Activated CD4-positive, CD25-positive, alpha-beta regulatory T cell treated with anti-CD3 and anti-CD28 coated beads, Interleukin-2, amount 50 U/mL, for 16 hours (primary cell): ENCODE results near the gene TMEM51.

ENCODE experiments used
- DNase-seq: peaks from one replicate; pipeline ENCODE4 v3.0.0-alpha.2; 2020; ENCODE audit warnings: low read depth, low spot score

The TMEM51 gene

DNA sequence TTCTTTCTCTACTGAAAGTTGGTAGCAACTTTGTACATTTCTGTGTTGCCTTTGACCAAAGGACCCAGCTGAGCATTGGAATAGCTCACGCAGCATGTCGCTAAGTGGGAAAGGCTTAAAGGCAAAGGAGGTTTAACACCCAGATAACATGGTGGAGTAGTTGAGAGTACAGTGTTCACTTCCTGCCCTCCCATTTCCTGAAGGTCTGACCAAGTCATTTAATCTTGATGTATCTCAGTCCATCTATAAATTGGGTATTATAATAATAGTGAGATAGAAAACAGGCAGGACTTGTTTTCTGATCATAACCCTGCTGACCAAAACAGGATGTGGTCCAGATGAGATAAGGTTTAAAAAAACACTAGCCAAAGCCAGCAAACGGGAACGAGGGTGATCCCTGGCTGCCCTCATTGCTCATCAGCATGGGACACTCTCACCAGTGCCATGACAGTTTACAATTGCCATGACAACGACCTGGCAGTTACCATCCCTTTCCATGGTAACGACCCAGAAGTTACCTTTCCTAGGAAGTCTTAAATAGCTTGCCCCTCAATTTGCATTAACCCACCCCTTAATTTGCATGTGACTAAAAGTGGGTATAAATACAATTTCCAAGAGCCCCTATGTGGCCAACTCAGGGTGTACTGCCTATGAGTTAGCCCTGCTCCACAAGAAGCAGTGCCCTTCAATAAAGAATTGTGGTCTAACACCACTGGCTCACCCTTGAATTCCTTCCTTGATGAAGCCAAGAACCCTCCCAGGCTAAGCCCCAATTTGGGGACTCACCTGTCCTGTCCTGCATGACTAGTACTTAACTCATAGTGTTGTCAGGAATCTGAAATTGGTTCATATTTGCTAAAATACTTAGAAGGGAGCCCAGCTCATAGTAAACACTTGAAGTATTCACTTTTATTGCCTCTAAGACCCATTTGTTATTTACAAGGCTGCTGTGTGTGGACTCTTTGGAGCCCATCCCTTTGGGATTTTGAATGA is 65.0 kb downstream of the TMEM51 start:
- DNase-seq = no peak

DNA sequence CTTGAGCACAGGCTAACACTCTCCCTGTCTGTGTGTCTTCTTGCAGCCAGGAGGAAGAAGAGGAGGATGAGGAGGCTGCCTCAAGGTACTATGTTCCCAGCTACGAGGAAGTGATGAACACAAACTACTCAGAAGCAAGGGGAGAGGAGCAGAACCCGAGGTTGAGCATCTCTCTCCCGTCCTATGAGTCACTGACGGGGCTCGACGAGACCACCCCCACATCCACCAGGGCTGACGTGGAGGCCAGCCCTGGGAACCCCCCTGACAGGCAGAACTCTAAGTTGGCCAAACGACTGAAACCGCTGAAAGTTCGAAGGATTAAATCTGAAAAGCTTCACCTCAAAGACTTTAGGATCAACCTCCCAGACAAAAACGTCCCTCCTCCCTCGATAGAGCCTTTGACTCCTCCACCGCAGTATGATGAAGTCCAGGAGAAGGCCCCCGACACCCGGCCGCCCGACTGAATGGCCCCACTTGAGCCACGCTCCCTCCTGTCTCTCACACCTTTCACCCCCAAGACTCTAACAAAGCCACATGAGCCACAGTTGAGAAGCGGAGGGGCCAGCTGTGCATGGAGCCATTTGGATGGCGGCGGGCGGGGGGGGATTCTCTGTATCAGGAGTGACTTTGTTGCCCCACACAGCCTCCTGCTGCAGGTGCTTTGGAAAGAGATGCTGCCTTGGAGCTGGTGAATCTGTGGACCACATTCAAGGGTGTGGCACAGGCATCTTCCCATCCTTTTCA is 65.9 kb downstream of the TMEM51 start:
- DNase-seq = no peak

DNA sequence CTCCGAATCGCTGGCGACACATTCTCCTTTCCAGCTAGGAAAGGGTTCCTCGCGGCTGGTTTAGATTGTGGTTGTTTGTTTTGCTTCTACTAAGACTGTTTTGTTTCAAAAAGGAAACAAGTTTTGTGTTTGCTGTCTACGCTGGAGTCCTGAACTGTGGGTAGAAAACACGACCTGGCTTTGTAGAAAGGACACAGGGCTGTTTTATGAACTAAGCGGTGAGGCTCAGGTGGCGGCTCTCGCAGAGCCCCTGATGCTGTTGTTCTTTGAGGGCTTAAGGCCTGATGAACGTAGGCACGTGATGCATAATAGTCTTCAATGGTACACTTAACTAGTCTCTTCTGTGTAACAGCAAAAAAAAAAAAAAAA is 66.5 kb downstream of the TMEM51 start:
- no peak for DNase-seq

DNA sequence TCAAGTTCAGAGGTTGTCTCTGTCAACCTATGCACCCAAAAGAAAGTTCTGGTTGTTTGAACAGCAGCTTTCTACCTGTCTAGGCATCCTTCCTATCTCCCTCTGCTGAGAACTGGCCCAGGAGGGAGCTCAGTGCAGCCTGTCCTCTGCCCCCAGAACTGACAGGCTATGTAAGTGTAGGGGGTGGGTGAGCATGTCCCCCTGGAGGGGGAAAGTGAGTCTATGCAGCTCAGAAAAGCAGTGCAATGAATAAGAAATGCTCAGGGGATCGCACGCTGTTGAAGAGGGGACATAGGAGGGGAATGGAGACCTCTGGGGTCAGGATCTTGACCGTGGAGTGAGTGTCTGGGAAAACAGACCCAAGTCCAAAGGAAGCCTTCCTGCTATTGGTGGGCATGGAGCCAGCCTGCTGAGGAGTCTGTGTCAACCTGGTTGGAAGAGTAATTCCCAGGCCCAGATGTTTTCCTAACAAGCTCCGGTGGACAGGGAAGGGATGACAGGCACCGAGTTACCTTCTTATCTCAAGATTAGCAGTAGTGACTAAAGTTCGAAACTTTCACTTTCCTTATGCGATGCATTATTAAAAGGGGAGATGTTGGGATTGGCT is 67.4 kb downstream of the TMEM51 start:
- no peak for DNase-seq

DNA sequence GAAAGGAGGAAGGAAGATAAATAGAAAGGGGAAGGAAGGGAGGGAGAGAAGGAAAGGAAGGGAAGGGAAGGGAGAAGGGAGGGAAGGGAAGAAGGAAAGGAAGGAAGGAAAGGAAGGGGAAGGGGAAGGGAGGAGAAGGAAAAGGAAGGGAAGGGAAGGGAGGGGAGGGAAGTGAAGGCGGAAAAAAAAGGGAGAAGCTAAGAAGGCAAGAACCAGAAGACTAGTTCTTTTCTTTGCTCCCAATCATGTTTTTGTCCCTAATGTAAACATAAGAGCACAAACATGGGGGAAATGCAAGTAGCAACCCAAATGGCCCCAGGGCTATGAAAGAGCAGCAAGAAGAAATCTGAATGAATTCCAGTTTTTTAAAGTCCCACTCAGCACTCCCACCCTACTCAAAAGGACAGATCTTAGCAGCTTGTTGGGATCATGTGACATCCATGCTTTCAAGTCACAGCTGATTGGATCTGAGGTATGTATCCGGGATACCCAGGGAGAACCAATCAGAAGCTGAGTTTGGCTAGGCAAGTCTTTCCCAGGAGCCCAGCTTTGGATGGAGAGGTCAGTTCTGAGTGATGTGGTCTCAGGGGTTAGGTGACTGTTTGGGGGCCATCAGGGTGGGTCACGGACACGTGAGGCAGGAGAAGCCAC is 69.2 kb downstream of the TMEM51 start:
- DNase-seq = no peak

DNA sequence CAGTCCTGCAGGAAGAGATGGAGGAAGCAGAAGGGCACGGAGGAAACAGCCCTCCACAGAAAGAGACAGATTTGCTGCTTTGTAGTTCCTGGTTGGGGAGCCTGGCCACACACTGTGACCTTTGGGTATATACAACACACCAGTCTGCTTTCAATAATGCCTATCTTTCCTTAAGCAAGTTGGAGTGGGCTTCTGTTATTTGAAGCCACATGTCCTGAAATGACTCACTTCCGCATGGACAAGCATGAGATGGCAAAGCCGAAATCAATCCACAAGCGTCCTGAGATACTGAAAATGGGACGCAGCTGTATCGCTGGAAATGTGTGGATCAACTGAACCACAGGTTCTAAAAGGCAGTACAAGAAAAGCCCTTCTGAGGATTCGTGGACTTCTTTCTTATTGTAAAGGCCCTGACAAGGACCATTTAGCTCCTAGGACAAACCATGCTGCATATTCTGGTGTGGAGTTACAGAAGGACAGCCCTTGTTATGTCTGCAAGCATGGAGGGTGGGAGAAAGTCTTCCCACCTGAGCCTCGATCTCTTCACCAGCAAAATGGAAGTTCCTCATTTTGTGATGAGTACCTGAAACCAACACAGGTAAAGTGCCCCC is 70.8 kb downstream of the TMEM51 start:
- no peak for DNase-seq

DNA sequence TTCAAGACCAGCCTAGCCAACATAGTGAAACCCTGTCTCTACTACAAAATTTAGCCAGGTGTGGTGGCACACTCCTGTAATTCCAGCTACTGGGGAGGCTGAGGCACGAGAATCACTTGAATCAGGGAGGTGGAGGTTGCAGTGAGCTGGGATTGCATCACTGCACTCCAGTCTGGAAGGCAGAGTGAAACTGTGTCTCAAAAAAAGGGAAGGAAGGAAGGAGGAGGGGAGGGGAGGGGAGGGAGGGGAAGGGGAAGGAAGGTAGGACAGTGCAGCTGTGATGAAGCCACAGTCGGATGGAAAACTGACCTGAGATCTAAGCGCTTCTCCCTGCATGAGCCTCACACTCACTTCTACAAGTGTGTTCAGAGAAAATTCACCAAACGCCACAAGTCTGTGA is 71.4 kb downstream of the TMEM51 start:
- no peak for DNase-seq

DNA sequence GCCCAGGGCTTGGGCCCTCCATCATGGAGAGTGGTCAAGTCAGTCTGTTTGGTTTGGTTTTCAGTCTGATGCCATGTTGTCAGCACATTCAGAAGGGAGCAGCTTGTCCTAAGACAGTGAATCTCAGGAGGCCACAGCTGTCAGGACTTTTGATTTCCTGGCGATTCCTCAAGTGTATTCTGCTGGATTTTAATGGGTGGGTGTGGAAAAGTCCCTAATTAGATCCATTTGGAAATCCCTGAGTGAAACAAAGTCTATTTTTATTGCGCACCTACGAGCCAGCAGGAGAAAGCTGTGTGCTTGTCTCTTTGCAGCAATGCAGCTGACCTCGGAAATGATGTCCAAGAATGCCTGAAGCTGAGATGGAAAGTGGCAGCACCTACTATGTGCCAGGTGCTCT is 71.9 kb downstream of the TMEM51 start:
- DNase-seq = no peak

DNA sequence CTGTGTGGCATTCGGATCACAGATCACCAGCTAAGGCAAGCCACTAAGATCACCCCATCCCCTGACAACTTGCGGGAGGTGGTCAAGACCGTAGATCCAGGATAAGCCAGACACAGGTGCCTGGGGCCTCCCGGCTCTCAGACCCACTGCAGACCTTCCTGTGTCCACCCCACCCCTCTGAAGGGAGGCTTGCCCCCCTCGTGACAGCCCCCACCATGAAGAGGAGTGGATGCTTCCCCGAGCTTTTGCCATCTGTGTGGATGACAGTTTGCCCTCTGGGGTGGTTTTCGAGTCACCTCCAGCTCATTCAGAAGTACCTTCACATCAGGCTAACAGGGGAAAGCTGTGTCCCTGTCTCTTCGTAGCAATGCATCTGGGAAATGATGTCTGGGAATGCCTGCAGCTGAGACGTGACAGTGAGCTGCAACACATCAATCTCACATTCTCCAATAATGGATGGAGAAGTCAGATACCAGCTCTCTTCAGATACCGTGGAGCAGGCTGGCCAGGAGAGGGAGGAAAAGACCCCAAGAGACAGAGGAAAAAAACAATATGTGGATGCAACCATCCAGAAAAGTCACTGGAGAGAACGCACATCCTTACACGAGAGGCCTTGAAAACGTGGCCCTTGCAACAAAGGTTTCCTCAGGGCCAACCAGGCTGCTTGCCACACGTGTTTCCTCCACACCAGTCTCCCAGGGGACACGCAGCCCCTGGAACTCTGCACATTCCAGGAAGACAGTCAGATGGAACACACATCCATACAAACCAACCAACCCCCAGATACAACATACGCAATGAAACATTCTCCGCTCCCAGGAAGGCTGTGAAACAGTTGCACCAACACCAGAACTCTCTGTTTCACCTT is 73.1 kb downstream of the TMEM51 start:
- no peak for DNase-seq

DNA sequence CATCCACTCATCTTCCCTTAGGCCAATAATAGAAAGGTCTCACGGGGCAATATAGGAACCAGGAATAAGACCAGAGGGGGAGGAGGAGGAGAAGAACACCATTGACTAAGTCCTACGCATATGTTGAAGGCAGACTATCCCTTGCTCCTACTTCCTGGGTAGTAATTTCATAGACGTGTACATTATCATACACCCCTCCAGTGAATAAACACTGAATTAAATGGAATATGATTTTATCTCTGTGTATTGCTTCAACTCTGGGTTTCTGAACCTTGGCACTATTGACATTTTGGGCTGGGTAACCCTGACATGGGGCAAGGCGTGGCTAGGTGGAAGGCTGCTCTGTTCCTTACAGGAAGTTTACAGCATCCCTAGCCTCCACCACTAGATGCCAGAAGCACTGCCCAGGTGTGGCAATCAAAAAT is 76.2 kb downstream of the TMEM51 start:
- DNase-seq = no peak

DNA sequence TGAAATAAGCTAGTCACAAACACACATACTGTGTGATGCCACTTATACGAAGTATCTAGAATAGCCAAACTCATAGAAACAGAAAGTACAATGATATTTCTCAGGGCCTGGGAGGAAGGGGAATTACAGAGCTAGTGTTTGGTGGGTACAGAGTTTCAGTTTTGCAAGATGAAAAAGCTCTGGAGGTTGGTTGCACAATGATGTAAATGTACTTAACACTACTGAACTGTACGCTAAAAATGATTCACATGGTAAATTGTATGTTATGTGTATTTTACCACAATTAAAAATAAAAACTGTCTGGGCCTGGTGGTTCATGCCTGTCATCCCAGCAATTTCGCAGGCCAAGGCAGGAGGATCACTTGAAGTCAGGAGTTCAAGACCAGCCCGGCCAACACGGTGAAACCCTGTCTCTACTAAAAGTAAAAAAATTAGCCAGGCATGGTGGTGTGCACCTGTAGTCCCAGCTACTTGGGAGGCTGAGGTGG is 78.2 kb downstream of the TMEM51 start:
- no peak for DNase-seq

DNA sequence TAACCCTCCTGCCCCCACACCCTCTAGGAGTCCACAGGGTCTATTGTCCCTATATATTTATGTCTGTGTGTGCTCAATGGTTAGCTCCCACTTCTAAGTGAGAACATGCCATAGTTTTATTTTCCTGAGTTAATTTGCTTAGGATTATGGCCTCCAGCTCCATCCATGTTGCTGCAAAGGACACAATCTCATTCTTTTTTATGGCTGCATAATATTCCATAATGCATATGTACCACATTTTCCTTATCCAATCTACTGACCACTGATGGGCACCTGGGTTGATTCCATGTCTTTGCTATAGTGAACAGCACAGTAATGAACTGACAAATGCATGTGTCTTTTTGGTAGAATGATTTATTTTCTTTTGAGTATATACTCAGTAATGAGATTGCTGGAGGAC is 80.1 kb downstream of the TMEM51 start:
- no peak for DNase-seq

DNA sequence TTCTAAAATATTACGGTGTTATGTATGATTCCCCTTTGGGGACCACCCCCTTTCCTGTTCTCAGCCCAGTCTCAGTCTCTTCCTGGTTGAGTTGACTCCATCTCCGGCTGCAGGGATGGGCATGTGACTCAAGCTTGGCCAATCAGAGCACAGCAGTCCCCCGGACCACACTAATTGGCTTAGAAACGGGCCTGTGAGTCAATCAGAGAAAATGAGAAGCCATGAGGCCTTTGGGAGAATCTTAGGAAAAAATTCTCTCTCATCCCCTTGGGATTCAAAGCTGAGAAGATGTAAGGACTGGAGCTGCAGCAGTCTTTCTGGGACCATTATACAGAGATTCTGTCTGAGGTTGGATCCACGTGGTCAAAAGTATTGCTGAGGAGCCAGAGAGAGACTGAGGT is 82.8 kb downstream of the TMEM51 start:
- no peak for DNase-seq

DNA sequence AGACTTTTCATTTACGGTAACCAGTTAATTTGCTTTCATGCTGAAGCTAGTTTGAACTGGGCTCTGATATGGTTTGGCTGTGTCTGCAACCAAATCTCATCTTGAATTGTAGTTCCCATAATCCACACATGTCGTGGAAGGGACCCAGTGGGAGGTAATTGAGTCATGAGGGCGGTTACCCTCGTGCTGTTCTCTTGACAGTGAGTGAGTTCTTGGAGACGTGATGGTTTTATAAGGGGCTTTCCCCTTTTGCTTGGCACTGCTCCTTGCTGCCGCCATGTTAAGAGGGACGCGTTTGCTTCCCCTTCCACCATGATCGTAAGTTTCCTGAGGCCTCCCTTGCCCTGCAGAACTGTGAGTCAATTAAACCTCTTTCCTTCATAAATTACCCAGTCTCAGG is 83.2 kb downstream of the TMEM51 start:
- no peak for DNase-seq

DNA sequence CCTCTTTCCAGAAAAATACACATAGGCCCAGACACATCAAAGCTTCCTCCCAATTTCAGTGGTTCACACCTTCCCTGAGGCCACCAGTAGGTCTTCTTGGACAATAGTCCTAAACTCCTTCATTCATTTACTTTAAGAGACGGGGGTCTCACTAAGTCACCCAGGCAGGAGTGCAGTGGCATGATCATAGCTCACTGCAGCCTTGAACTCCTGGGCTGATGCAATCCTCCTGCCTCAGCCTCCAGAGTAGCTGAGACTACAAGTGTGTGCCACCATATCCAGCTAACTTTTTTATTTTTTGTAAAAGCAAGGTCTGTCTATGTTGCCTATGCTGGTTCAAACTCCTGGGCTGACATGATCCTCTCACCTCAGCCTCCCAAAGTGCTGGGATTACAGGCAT is 85.2 kb downstream of the TMEM51 start:
- no peak for DNase-seq

DNA sequence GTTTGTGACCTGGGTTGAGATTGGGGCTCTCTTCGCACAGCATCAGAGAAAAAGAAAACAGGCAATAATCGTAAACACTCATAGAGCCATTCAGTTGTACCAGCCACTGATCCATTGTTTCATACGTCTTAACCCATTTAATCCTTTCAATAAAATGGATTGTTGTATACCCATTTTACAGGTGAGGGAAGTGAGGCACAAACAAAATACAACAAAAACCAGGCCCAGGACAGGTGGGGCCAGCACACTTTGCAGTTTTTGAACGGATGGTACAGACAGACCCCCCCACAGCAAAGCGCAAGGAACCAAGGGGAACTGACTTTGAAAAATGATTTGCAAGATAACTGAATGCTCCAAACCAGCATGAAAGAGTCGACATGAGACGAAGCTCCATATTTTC is 89.2 kb downstream of the TMEM51 start:
- DNase-seq = no peak

DNA sequence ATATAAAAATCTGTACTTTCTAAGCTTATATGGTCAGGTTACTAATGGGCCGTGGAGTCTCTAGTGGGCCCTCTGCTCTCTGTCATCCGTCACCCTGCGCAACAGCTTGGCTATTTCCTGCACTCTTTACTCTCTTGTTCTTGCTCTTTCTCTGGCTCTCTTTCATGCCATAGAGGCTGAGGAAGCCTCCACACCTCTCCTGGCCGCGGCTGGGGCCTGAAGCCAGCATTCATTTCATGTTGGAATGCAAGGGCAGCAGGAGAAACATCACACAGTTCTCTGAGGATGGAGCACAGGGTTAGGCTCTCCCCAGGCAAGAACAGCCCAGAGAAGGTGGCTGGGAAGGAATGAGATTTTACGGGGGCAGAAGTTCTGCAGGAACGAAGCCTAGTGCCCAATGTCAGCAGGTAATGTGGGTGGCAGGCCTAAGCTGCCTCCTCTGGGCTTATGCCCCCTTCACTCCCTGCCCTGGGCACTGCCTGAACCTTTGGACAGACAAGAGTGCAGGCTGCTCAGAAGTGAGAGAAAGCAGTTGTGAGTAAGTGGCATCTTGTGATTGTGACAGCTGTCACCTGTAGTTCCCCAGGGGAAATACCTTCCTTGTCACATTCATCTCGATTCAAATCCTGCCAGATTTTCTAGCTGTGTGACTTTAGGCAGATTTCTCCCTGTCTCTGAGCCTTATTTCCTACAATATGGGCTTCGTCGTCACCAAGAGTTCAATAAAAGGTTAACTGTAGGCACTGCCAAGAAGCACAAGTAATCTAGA is 89.9 kb downstream of the TMEM51 start:
- no peak for DNase-seq

DNA sequence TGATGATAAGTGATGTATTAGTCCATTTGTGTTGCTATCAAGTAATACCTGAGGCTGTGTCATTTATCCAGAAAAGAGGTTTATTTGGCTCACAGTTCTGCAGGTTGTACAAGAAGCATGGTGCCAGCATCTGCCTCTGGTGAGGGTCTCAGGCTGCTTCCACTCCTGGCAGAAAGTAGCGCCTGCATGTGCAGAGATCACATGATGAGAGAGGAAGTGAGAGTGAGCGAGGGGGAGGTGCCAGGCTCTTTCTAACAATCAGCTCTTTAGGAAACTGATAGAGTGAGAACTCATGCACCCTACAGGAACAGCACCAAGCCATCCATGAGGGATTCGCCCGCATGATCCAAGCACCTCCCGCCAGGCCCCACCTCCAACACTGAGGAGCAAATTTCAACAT is 91.3 kb downstream of the TMEM51 start:
- no peak for DNase-seq

DNA sequence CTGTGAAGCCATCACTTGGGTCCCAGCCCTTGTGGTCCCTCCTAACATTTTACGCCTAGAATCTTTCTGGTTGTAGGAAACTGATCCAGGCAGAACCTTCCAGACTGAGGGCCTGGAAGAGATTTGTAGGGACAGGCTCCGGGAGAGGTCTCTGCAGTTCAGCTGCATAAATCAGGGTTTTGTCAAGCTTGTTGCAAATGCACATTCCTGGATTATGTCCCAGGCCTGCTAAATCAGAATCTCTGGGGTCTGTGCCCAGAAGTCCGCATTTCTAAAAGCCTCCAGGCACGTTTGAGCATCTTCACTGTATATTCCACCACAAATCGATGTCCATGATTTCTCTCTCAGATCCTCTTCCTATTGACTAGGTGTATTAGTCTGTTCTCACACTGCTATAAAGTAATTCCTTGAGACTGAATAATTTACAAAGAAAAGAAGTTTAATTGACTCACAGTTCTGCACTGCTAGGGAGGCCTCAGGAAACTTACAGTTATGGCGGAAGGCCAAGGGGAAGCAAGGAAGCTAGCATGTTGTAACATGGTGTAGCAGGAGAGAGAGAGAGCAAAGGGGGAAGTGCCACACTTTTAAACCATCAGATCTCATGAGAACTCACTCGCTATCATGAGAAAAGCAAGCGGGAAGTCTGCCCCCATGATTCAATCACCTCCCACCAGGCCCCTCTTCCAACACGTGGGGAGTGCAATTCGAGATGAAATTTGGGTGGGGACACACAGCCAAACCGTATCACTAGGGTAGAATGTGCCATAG is 92.2 kb downstream of the TMEM51 start:
- DNase-seq = no peak
